Mammary microvascular endothelial cell (primary cell): Measurements from ENCODE around the gene OR2AK2. TPM values are rescaled to one million over a fixed set of nuclear protein-coding genes. Genes with fewer than 3 reads are reported as not detected.

Experiments used
- total RNA-seq: library from RNA; depleted of rRNA; stranded (reverse); fragments of >200 nt; gene quantifications from 2 replicates; pipeline ENCODE4 v1.2.3, GENCODE V29; 2015

Gene OR2AK2, protein sequence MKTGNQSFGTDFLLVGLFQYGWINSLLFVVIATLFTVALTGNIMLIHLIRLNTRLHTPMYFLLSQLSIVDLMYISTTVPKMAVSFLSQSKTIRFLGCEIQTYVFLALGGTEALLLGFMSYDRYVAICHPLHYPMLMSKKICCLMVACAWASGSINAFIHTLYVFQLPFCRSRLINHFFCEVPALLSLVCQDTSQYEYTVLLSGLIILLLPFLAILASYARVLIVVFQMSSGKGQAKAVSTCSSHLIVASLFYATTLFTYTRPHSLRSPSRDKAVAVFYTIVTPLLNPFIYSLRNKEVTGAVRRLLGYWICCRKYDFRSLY
- total RNA-seq, result not detected in 2 replicates

GRCh38 chr1:247964933-247965332, at the start of gene OR2AK2:
TSS of gene OR2AK2 (plus strand) at chr1:247965233. CDS start at chr1:247965377, 144 bp downstream.

GRCh38 chr1:247919952-247920351, 45.1 kb upstream of the OR2AK2 start, which contains the start of gene OR2T8:
TSS of gene OR2T8 (plus strand) at chr1:247920252. CDS start at chr1:247921018, 766 bp downstream.

DNA sequence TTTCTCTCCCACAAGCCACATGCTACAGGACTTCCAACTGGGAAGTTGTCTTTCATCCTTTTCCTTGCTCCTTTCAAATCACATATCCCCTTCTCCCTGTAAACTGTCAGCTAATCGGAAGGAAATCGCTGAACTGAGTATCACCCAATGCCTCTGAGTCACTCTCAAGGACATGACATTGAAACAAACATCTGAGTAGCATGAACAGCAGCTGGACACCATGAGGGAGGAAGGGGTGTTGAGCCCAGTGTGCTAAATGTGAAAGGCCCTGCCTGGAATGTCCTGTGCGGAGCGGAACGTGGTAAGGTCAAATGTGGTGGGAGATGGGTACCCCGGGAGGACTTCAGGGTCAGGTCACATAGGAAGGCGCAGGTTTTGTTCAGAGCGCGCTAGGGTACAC, 40.2 kb upstream of the OR2AK2 start, which contains the start of gene OR2AJ1:
Gene OR2AJ1, plus strand, starts transcription at position 22 of the 400 bp plus-strand sequence. CDS start 8,880 bp downstream, outside the sequence.

DNA sequence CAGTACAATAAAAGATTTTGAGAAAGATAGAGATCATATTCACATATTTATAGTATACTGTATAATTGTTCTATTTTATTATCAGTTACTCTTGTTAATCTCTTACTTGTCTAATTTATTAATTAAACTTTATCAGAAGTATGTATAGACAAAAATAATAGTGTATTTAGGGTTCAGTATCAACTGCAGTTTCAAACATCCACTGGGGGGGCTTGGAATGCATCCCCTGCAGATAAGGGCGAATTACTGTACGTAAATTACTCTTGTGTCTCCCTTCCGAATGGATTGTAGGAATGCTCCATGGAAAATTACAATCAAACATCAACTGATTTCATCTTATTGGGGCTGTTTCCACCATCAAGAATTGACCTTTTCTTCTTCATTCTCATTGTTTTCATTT, 16.5 kb upstream of the OR2AK2 start, which contains the start of gene OR2L8:
Gene OR2L8, plus strand, starts transcription at position 301 of the 400 bp plus-strand sequence. Its CDS starts 0 bp downstream, at position 301.

GRCh38 chr1:248013229-248013710, 48.2 kb downstream of the OR2AK2 start, which contains the start of gene OR2L5:
TSS of gene OR2L5 (plus strand) at chr1:248013660. CDS start at chr1:248021948, 8,288 bp downstream.

Other genes starting within 250 kb of the OR2AK2 start
- not detected in 2 replicates for gene OR6F1, start 248.6 kb upstream of the OR2AK2 start, total RNA-seq
- not detected in 2 replicates for gene OR14K1, start 226.6 kb upstream of the OR2AK2 start, total RNA-seq
- gene OR14A2, start 217.1 kb upstream of the OR2AK2 start, total RNA-seq, result not detected in 2 replicates
- gene OR1C1, start 204.7 kb upstream of the OR2AK2 start, total RNA-seq, result not detected in 2 replicates
- gene OR14A16, start 141.1 kb upstream of the OR2AK2 start, total RNA-seq, result not detected in 2 replicates
- not detected in 2 replicates for gene OR11L1, start 123.3 kb upstream of the OR2AK2 start, total RNA-seq
- gene TRIM58, start 108.0 kb upstream of the OR2AK2 start, total RNA-seq, result 0.33 and 0.34 TPM in 2 replicates
- gene OR2W3, start 69.6 kb upstream of the OR2AK2 start, total RNA-seq, result not detected in 2 replicates
- not detected in 2 replicates for gene OR2T8, start 45.0 kb upstream of the OR2AK2 start, total RNA-seq
- gene OR2AJ1, start 40.3 kb upstream of the OR2AK2 start, total RNA-seq, result not detected in 2 replicates
- gene OR2L8, start 16.4 kb upstream of the OR2AK2 start, total RNA-seq, result not detected in 2 replicates
- gene OR2L5, start 48.4 kb downstream of the OR2AK2 start, total RNA-seq, result not detected in 2 replicates
- gene OR2L2, start 64.8 kb downstream of the OR2AK2 start, total RNA-seq, result not detected in 2 replicates
- not detected in 2 replicates for gene OR2L3, start 81.6 kb downstream of the OR2AK2 start, total RNA-seq
- not detected in 2 replicates for gene OR2L13, start 130.0 kb downstream of the OR2AK2 start, total RNA-seq
- gene OR2M5, start 179.9 kb downstream of the OR2AK2 start, total RNA-seq, result not detected in 2 replicates
- gene OR2M2, start 209.6 kb downstream of the OR2AK2 start, total RNA-seq, result not detected in 2 replicates
- gene OR2M3, start 232.0 kb downstream of the OR2AK2 start, total RNA-seq, result not detected in 2 replicates